HPDE6-E6E7 (cell line): ENCODE measurements around the gene CIDEA.
"Not testable (repeated sequence)": the region's sequence is repeated elsewhere in the genome, so short reads cannot be mapped to it uniquely, and the experiment has no call there.

Source experiments
- DNase-seq: peaks from one replicate; pipeline ENCODE4 v3.0.0; 2011; ENCODE audit warnings: missing footprints; ENCODE audit errors: extremely low spot score

Gene CIDEA, protein sequence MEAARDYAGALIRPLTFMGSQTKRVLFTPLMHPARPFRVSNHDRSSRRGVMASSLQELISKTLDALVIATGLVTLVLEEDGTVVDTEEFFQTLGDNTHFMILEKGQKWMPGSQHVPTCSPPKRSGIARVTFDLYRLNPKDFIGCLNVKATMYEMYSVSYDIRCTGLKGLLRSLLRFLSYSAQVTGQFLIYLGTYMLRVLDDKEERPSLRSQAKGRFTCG

GRCh38 chr18:12254136-12254819 lies at the start of gene CIDEA:
Gene CIDEA (plus strand): TSS chr18:12254361. CDS start chr18:12254384, 23 bp downstream.
- DNase-seq, result no peak

GRCh38 chr18:12208296-12209153 lies 45.6 kb upstream of the CIDEA start:
- DNase-seq, result not testable (repeated sequence)

DNA sequence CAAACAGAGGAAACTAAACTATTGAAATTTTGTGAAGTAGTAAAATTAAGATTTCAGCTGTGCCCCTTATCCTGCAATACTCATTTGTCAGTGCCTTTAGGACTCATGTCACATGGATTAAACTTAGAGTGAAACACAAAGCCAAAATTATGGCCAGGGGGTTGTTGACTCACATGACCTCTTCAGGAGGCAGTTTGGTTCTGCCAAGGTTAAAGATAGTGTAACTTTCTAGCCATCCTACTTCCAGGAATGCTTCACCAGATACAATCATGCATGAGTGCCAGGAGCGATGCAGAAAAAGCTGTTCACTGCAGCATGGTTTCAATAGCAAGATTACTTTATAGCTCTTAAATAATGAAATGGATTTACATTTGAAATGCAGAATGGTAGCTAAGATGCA lies 41.9 kb upstream of the CIDEA start:
- not testable (repeated sequence) for DNase-seq

DNA sequence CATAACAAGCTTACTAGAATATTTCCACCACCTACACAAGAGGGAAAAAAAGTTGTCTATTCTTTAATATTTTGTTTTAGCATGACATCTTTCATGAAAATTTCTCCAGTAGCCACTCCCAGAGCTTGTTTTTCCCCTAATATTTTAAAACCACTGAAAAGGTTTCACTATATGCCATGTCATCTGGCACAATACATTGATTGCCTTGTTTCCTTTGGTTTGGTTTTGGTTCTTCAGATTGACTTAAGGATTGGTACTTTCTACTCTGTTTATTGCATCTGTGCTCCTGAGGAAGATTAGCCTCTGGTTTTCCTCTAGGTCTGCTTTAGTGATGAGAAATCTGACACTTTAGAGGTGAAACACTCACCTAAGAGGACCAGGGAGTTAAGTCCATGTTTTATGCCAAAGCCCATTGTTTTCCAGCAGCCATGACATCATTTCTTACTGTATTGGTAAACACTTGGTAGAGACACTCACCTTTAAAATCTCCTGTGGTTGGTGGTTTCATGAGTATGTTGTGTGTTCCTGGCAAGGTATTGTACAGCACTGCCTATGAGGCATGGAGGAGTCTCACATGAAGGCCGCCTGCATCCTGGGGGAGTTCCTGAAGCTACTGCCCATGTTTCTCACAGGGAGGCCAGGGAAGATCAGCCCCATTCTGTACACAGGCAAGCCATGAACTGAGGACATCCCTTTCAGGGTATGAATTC lies 39.7 kb upstream of the CIDEA start:
- not testable (repeated sequence) for DNase-seq

- not testable (repeated sequence) for DNase-seq
Observed at GRCh38 chr18:12216471-12216870, 37.7 kb upstream of the CIDEA start.

- not testable (repeated sequence) for DNase-seq
Observed at GRCh38 chr18:12218603-12219002, 35.6 kb upstream of the CIDEA start.

DNA sequence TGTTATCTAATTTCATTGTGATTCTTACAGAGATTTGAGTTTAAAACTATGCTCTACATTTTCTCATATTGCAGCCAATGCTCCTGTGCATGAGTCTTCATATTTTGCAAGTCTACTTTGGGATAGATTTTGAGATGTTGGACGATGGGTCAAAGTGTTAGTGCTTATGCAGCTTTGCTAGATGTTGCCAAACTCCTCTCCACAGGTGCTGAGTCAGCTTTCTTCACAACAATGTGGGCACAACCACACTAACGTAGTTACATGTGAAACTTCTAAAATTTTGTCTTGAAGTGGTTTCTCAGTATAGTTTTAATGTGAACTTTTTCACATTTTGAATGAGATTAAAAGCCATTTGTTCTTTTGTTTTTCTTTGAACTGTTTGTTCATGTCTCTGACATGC lies 32.1 kb upstream of the CIDEA start:
- not testable (repeated sequence) for DNase-seq

DNA sequence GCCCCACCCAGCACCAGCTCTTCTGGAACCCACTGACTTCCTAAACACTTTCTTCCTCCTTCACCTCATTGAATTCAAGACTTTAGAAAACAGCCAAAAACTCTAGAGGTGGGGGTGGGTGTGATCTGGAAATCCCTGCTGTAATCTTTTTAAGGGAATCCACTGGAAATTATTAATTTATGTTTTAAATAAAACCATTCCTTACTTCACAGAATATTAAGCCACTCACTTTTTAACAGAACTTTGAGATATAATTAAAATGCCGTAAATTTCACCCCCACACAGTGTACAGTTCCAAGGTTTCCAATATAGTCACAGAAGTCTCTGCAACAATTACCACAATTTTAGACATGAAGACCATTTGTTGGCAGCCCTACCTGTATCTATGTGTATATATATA lies 30.8 kb upstream of the CIDEA start:
- DNase-seq, result not testable (repeated sequence)

DNA sequence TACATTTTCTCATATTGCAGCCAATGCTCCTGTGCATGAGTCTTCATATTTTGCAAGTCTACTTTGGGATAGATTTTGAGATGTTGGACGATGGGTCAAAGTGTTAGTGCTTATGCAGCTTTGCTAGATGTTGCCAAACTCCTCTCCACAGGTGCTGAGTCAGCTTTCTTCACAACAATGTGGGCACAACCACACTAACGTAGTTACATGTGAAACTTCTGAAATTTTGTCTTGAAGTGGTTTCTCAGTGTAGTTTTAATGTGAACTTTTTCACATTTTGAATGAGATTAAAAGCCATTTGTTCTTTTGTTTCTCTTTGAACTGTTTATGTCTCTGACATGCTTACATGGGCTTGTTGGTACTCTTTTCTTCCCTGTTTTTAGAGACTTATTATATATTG lies 27.4 kb upstream of the CIDEA start:
- DNase-seq, result not testable (repeated sequence)

GRCh38 chr18:12227399-12228186 lies 26.6 kb upstream of the CIDEA start:
- not testable (repeated sequence) for DNase-seq

- not testable (repeated sequence) for DNase-seq
Observed at GRCh38 chr18:12228308-12228707, 25.9 kb upstream of the CIDEA start.

- DNase-seq, result not testable (repeated sequence)
Observed at GRCh38 chr18:12230561-12230960, 23.6 kb upstream of the CIDEA start.

- no peak for DNase-seq
Observed at GRCh38 chr18:12231040-12231882, 22.9 kb upstream of the CIDEA start.

- no peak for DNase-seq
Observed at GRCh38 chr18:12231986-12232385, 22.2 kb upstream of the CIDEA start.

DNA sequence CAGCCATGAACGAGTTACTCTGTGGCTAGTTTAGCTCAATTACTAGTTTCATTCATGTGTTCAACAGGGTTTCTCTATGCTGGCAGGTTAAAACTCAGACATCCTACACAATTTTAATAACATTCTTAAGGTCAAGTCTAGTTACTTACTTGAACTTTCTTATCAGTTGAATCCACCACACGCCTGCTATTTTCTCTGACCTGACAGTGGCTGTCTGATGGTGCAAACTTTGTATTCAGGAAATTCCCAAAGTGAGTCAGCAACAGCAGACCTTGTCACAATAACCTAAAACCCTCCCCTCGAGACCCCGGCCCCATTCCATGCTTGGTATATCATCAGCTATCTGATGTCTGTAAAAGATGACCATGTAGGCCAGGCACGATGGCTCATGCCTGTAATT lies 20.8 kb upstream of the CIDEA start:
- no peak for DNase-seq

DNA sequence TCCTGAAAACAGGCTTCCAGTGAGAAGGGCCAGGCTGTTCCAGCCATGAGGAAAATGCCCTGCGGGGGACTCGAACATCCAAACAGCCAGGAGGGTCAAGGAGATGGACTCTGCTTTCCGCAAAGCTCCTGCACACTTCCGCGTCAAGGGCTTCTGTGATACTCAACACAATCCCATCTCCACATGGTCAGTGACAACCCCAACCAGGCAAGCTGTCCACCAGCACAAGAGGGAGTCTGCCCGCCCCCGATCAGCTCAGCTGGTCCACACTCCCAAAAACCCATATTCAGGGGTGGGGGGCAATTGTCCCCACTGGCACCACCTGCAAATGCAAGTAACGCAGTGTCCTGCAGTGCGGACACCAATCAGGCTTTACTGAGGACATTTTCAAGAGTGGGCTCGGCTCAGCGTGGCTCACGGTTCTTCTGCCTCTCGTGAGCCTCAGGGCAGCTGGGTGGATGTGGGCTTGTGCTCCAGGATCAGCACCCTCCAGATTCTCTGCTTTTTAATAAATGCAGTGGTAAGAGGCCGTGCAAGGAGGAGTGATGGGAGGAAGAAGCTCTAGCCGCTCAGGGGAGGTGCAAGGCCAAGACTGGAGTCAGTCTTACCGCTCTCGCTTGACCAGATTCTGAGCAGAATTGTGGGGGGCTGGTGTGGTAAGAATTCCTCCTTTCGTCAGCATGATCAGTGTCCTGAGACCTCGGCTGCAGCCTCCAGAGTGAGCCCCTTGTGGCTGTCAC lies 19.5 kb upstream of the CIDEA start:
- DNase-seq, result no peak

- no peak for DNase-seq
Observed at GRCh38 chr18:12236141-12236540, 18.0 kb upstream of the CIDEA start.

DNA sequence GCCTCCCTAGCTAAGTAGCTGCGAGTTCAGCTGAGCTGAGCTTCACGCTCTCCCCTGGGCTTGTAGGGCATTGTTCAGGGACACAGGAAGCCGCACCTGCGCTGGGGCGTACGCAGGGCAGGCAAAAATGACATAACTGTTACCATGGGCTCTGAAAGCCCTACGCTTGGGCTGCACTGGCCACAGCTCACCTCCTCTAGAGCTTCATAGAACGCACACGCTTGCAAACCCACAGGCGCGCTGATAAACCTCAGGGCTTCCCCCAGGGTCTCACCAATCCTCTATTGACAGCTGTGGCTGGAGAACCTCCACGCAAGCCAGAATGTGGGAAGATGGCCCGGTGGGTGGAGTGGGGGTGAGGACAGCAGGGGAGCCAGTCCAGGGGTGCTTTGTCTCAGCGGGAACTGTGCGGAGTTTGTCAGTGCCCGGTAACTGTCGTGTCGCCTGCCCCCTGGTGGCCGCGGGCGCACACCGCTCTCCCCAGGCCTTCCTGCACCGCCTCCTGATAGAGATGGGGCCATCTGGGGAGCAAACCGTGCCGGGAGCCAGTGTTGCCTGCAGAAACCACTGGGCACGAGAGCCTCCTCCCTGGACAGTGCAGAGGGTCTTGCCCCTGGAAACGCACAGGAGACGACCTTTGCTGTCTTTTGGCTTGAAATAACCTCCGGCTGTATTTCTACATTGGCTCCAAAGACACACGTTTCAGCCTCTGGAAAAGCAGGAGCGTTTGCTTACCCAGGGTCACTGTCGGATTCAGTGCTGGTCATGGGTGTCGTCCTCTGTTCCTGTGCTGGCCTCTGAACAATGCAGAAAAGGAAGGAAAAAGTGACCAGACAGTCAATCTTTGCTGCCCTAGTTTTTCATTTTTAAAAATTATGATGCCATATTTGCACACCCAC lies 17.0 kb upstream of the CIDEA start:
- DNase-seq, result peak; percentile 67
